GM12892 (cell line): ENCODE data around the gene NCBP1. TPM values are rescaled to one million over a fixed set of nuclear protein-coding genes. Genes with fewer than 3 reads are reported as not detected.
"Not testable (repeated sequence)": the region's sequence is repeated elsewhere in the genome, so short reads cannot be mapped to it uniquely, and the experiment has no call there.

ENCODE experiments used
- DNase-seq: peaks from one replicate; pipeline ENCODE4 v3.0.0; 2011; ENCODE audit not compliant: insufficient read length
- FAIRE-seq: peaks from 2 replicates; lab custom pipeline; 2011; peaks lifted over from hg19 to GRCh38; lab: Jason Lieb, UNC
- POLR2A ChIP-seq: IDR thresholded peaks from 2 replicates; pipeline ENCODE4 v1.6.1; 2011; ENCODE audit warnings: low read depth, low read length, control low read depth
- POLR2AphosphoS5 ChIP-seq: IDR thresholded peaks from 2 replicates; pipeline ENCODE4 v1.6.1; 2011; ENCODE audit warnings: low read depth, low read length, control low read depth
- TAF1 ChIP-seq: IDR thresholded peaks from 2 replicates; pipeline ENCODE4 v1.6.1; 2011; ENCODE audit warnings: low read depth, mild to moderate bottlenecking, control low read depth, low read length, borderline replicate concordance
- polyA plus RNA-seq: library from polyadenylated mRNA; unstranded; fragments of >200 nt; gene quantifications from one replicate; pipeline ENCODE4 v1.2.1, GENCODE V29; 2012; ENCODE audit warnings: missing spikeins, inconsistent platforms; ENCODE audit not compliant: missing spikeins

The NCBP1 gene
- 26.0 TPM for polyA plus RNA-seq

GRCh38 chr9:97632985-97633858, at the start of gene NCBP1, which contains the start of gene TSTD2:
NCBP1 (plus strand) TSS chr9:97633821; CDS start chr9:97633882, 61 bp downstream.
TSTD2 (minus strand) TSS chr9:97633368; CDS start chr9:97627562, 5,806 bp downstream.
- peak; percentile 83 for DNase-seq
- FAIRE-seq, result peak; percentile 97
- peak; percentile 89 for TF ChIP-seq POLR2A
- no peak; the same call in 1 of the 2 replicates for TF ChIP-seq POLR2AphosphoS5
- peak; percentile 83 for TF ChIP-seq TAF1

GRCh38 chr9:97584778-97585177, 48.8 kb upstream of the NCBP1 start:
- DNase-seq, FAIRE-seq: not testable (repeated sequence)

- DNase-seq, FAIRE-seq: not testable (repeated sequence)
Measured at GRCh38 chr9:97586909-97587308, 46.7 kb upstream of the NCBP1 start.

GRCh38 chr9:97591535-97591934, 42.1 kb upstream of the NCBP1 start:
- TF ChIP-seq POLR2A (no peak), TAF1 (no peak), POLR2AphosphoS5 (no peak)
- no peak for FAIRE-seq
- DNase-seq, result no peak

GRCh38 chr9:97592126-97592525, 41.5 kb upstream of the NCBP1 start:
- no peak for FAIRE-seq

GRCh38 chr9:97593960-97594359, 39.7 kb upstream of the NCBP1 start:
- DNase-seq, result no peak
- FAIRE-seq, result no peak
- no peak for TF ChIP-seq POLR2AphosphoS5
- TF ChIP-seq POLR2A, result no peak
- TF ChIP-seq TAF1, result no peak

More at GRCh38 chr9:97592126-97592525, 41.5 kb upstream of the NCBP1 start:
- DNase-seq, result no peak
- TF ChIP-seq POLR2A (no peak), TAF1 (no peak), POLR2AphosphoS5 (no peak)

GRCh38 chr9:97594381-97594921, 39.2 kb upstream of the NCBP1 start:
- no peak for DNase-seq
- no peak for FAIRE-seq
- TF ChIP-seq POLR2AphosphoS5 (no peak), POLR2A (no peak), TAF1 (no peak)

- TF ChIP-seq POLR2A (no peak), POLR2AphosphoS5 (no peak), TAF1 (no peak)
- FAIRE-seq, result no peak
- DNase-seq, result no peak
Measured at GRCh38 chr9:97596906-97597305, 36.7 kb upstream of the NCBP1 start.

GRCh38 chr9:97598461-97599288, 34.9 kb upstream of the NCBP1 start:
- FAIRE-seq, result peak; percentile 90
- DNase-seq, result peak; percentile 40
- TF ChIP-seq POLR2A, result peak; percentile 30; the same call in 1 of the 2 replicates
- TF ChIP-seq POLR2AphosphoS5, result no peak
- TF ChIP-seq TAF1, result no peak

GRCh38 chr9:97599314-97599846, 34.2 kb upstream of the NCBP1 start:
- FAIRE-seq, result no peak

GRCh38 chr9:97600531-97601227, 32.9 kb upstream of the NCBP1 start:
- TF ChIP-seq POLR2A (no peak), POLR2AphosphoS5 (no peak), TAF1 (no peak)
- FAIRE-seq, result no peak

More at GRCh38 chr9:97599314-97599846, 34.2 kb upstream of the NCBP1 start:
- no peak for DNase-seq
- no peak for TF ChIP-seq POLR2AphosphoS5
- no peak for TF ChIP-seq POLR2A
- no peak for TF ChIP-seq TAF1

More at GRCh38 chr9:97600531-97601227, 32.9 kb upstream of the NCBP1 start:
- DNase-seq, result no peak
